Liver (tissue), 9 donors: ENCODE data around the gene EYA4. TPM values are rescaled to one million over a fixed set of nuclear protein-coding genes. Genes with fewer than 3 reads are reported as not detected.

Experiments
- DNase-seq: peaks from one replicate; pipeline ENCODE4 v3.0.0-alpha.2; 2017; ENCODE audit warnings: low spot score
- H3K27ac ChIP-seq, 2 donors: one replicate each; pipeline ENCODE4 v1.7.0; 2013; ENCODE audit warnings: inconsistent platforms in 2 of 2, low read length in 2 of 2, control low read depth in 1 of 2, low read depth in 1 of 2, mild to moderate bottlenecking in 1 of 2
- H3K27me3 ChIP-seq, 4 donors: one replicate each; pipeline versions ENCODE4 v1.6.1 to v1.7.0; 2013; ENCODE audit warnings: low read length in 3 of 4, inconsistent platforms in 1 of 4, mild to moderate bottlenecking in 1 of 4, moderate library complexity in 1 of 4; ENCODE audit not compliant: control insufficient read depth in 4 of 4, insufficient read depth in 4 of 4
- H3K36me3 ChIP-seq, 4 donors: one replicate each; pipeline versions ENCODE4 v1.6.1 to v1.7.0; 2013; ENCODE audit warnings: low read length in 3 of 4, mild to moderate bottlenecking in 3 of 4, low read depth in 1 of 4, moderate library complexity in 1 of 4; ENCODE audit not compliant: control insufficient read depth in 4 of 4, insufficient read depth in 3 of 4
- H3K4me1 ChIP-seq, 4 donors: one replicate each; pipeline versions ENCODE4 v1.6.1 to v1.7.0; 2013; ENCODE audit warnings: low read length in 3 of 4, mild to moderate bottlenecking in 3 of 4, moderate library complexity in 1 of 4; ENCODE audit not compliant: control insufficient read depth in 4 of 4, insufficient read depth in 4 of 4
- H3K4me3 ChIP-seq, 3 donors: one replicate each; pipeline versions ENCODE4 v1.6.1 to v1.7.0; 2013; ENCODE audit warnings: low read length in 3 of 3, control low read depth in 1 of 3, low read depth in 1 of 3, mild to moderate bottlenecking in 1 of 3
- H3K9ac ChIP-seq, 2 donors: one replicate each; pipeline ENCODE4 v1.7.0; 2013; ENCODE audit warnings: low read length in 2 of 2, mild to moderate bottlenecking in 2 of 2, moderate library complexity in 2 of 2, control low read depth in 1 of 2, low read depth in 1 of 2
- H3K9me3 ChIP-seq, 4 donors: one replicate each; pipeline versions ENCODE4 v1.6.1 to v1.7.0; 2013; ENCODE audit warnings: low read length in 3 of 4; ENCODE audit not compliant: control insufficient read depth in 4 of 4
- FOXA1 ChIP-seq: IDR thresholded peaks from 2 replicates; pipeline ENCODE4 v1.6.1; 2016; ENCODE audit warnings: antibody characterized with exemption
- FOXA2 ChIP-seq: IDR thresholded peaks from 2 replicates; pipeline ENCODE4 v1.6.1; 2016; ENCODE audit warnings: antibody characterized with exemption
- GABPA ChIP-seq, 2 donors: IDR thresholded peaks in 1 of 2; conservative IDR thresholded peaks in 1 of 2; 2 replicates each; pipeline ENCODE4 v1.6.1; 2016; ENCODE audit warnings: antibody characterized with exemption in 2 of 2, mild to moderate bottlenecking in 1 of 2, moderate library complexity in 1 of 2
- HNF4A ChIP-seq, 2 donors: conservative IDR thresholded peaks; 2 replicates each; pipeline ENCODE4 v1.6.1; 2016; ENCODE audit warnings: antibody characterized with exemption in 2 of 2, mild to moderate bottlenecking in 2 of 2
- HNF4G ChIP-seq: IDR thresholded peaks from 2 replicates; pipeline ENCODE4 v1.6.1; 2016; ENCODE audit warnings: antibody characterized with exemption
- JUND ChIP-seq, 2 donors: IDR thresholded peaks; 2 replicates each; pipeline ENCODE4 v1.6.1; 2016; ENCODE audit warnings: antibody characterized with exemption in 2 of 2
- NR2F2 ChIP-seq: IDR thresholded peaks from 2 replicates; pipeline ENCODE4 v1.6.1; 2016; ENCODE audit warnings: antibody characterized with exemption
- RAD21 ChIP-seq, 2 donors: IDR thresholded peaks; 2 replicates each; pipeline ENCODE4 v1.6.1; 2016; ENCODE audit warnings: antibody characterized with exemption in 2 of 2, mild to moderate bottlenecking in 2 of 2
- RXRA ChIP-seq, 2 donors: IDR thresholded peaks; 2 replicates each; pipeline ENCODE4 v1.6.1; 2017 to 2018; ENCODE audit warnings: antibody characterized with exemption in 2 of 2, mild to moderate bottlenecking in 1 of 2
- SP1 ChIP-seq: IDR thresholded peaks from 2 replicates; pipeline ENCODE4 v1.6.1; 2018; ENCODE audit warnings: antibody characterized with exemption, mild to moderate bottlenecking
- TAF1 ChIP-seq: conservative IDR thresholded peaks from 2 replicates; pipeline ENCODE4 v1.6.1; 2016; ENCODE audit warnings: antibody characterized with exemption, mild to moderate bottlenecking
- YY1 ChIP-seq: IDR thresholded peaks from 2 replicates; pipeline ENCODE4 v1.6.1; 2016; ENCODE audit warnings: antibody characterized with exemption, mild to moderate bottlenecking
- WGBS: extraction: QIAGEN DNeasy Blood & Tissue Kit; methylation state at CpG from one replicate; pipeline ENCODE4 v1.1.7; 2013; 5-methylcytosine and 5-hydroxymethylcytosine counted together
- polyA plus RNA-seq, 2 donors: library from polyadenylated mRNA; stranded (reverse) in 1 of 2; unstranded in 1 of 2; fragments of 200-250 nt in 1 of 2; fragments of >200 nt in 1 of 2; fragmentation: Nextera tagmentation in 1 of 2; extraction: Ambion mirVana in 1 of 2; gene quantifications; one replicate each; pipeline versions ENCODE4 v1.2.1 to v1.2.3, GENCODE V29; 2013 to 2015
- total RNA-seq, 2 donors: library from RNA; depleted of rRNA; stranded (reverse); fragments of >200 nt; gene quantifications; one replicate each; pipeline ENCODE4 v1.2.3, GENCODE V29; 2014
- TF ChIP-seq, protein P1 (sequence below): IDR thresholded peaks from 2 replicates; pipeline ENCODE4 v1.6.1; 2016; ENCODE audit warnings: antibody characterized with exemption
- TF ChIP-seq, protein P2 (sequence below): IDR thresholded peaks from 2 replicates; pipeline ENCODE4 v1.6.1; 2016; ENCODE audit warnings: antibody characterized with exemption
- TF ChIP-seq, protein P3 (sequence below): fragments of 150-350 bp; IDR thresholded peaks from 2 replicates; pipeline ENCODE4 v1.5.1; 2017; ENCODE audit warnings: improper control_type of control experiment, low read depth, low read length; ENCODE audit not compliant: missing input control
- TF ChIP-seq, protein P4 (sequence below): IDR thresholded peaks from 2 replicates; pipeline ENCODE4 v1.6.1; 2016; ENCODE audit warnings: antibody characterized with exemption, mild to moderate bottlenecking
- donor health status: healthy.
- donor health status: healthy.
- donor health status: healthy.
- donor health status: healthy.
- donor health status: healthy.

The EYA4 gene
- total and polyA plus RNA-seq, 4 donors = 0.05 to 0.50 TPM; not detected in 2

DNA sequence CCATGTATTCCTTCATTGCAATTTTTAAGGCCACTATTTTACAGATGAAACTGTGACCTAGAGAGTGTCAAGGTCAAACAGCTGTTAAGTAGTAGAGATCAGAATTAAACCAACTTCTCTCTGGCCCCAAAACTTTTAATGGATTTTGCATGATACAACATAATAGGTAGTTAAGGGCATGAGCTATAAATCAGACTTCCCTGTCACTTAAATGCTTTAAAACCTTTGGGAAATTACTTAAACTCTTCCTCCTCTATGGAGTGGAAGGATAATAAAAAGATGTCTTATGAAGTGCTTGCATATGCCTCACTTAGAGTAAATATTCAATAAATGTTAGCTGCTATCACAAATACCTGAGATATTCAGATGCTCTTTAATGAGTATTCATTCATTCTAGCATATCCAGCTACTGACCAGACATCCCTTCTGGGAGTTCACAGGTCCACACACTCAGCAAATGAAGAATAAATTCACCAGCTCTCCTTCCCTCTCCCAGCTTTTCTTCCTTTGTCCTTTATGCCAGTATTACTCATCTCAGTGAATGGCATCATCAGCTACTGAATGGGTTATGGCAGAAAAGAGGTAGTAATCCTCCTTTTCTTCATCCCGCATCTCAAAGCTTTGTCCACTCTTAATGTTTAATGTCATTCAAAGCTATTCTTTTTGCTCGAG is 36.2 kb downstream of the EYA4 start:
- H3K27ac ChIP-seq = no peak overlapping the region
- H3K9ac ChIP-seq = no peak overlapping the region
- H3K36me3 ChIP-seq = no peaks in the 10 kb centered on the region
- H3K4me1 ChIP-seq = no peaks in the 10 kb centered on the region
- WGBS = 76% methylated on average over 2 of the region's 2 CpGs
- H3K4me3 ChIP-seq = no peak overlapping the region
- no peaks in the 10 kb centered on the region for H3K9me3 ChIP-seq
- peaks cover 0 to 2% (median 0%) of the 10 kb centered on the region in 4 donors for H3K27me3 ChIP-seq
- TF ChIP-seq FOXA1 (no peak), TAF1 (no peak), JUND (IDR thresholded peaks at IDR 0.05) (no peak), HNF4G (no peak), RXRA (IDR thresholded peaks at IDR 0.05) (no peak), GABPA (IDR thresholded peaks at IDR 0.05 in 1 of 2, conservative IDR thresholded peaks at IDR 0.05 in 1 of 2) (no peak), HNF4A (conservative IDR thresholded peaks at IDR 0.05) (no peak), SP1 (no peak), RAD21 (IDR thresholded peaks at IDR 0.05) (no peak), FOXA2 (no peak), NR2F2 (no peak), YY1 (no peak)
- TF ChIP-seq, protein P1, sequence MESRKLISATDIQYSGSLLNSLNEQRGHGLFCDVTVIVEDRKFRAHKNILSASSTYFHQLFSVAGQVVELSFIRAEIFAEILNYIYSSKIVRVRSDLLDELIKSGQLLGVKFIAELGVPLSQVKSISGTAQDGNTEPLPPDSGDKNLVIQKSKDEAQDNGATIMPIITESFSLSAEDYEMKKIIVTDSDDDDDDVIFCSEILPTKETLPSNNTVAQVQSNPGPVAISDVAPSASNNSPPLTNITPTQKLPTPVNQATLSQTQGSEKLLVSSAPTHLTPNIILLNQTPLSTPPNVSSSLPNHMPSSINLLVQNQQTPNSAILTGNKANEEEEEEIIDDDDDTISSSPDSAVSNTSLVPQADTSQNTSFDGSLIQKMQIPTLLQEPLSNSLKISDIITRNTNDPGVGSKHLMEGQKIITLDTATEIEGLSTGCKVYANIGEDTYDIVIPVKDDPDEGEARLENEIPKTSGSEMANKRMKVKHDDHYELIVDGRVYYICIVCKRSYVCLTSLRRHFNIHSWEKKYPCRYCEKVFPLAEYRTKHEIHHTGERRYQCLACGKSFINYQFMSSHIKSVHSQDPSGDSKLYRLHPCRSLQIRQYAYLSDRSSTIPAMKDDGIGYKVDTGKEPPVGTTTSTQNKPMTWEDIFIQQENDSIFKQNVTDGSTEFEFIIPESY = no peak
- TF ChIP-seq, protein P2, sequence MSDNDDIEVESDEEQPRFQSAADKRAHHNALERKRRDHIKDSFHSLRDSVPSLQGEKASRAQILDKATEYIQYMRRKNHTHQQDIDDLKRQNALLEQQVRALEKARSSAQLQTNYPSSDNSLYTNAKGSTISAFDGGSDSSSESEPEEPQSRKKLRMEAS = no peak
- TF ChIP-seq, protein P3, sequence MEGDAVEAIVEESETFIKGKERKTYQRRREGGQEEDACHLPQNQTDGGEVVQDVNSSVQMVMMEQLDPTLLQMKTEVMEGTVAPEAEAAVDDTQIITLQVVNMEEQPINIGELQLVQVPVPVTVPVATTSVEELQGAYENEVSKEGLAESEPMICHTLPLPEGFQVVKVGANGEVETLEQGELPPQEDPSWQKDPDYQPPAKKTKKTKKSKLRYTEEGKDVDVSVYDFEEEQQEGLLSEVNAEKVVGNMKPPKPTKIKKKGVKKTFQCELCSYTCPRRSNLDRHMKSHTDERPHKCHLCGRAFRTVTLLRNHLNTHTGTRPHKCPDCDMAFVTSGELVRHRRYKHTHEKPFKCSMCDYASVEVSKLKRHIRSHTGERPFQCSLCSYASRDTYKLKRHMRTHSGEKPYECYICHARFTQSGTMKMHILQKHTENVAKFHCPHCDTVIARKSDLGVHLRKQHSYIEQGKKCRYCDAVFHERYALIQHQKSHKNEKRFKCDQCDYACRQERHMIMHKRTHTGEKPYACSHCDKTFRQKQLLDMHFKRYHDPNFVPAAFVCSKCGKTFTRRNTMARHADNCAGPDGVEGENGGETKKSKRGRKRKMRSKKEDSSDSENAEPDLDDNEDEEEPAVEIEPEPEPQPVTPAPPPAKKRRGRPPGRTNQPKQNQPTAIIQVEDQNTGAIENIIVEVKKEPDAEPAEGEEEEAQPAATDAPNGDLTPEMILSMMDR = no peak
- TF ChIP-seq, protein P4, sequence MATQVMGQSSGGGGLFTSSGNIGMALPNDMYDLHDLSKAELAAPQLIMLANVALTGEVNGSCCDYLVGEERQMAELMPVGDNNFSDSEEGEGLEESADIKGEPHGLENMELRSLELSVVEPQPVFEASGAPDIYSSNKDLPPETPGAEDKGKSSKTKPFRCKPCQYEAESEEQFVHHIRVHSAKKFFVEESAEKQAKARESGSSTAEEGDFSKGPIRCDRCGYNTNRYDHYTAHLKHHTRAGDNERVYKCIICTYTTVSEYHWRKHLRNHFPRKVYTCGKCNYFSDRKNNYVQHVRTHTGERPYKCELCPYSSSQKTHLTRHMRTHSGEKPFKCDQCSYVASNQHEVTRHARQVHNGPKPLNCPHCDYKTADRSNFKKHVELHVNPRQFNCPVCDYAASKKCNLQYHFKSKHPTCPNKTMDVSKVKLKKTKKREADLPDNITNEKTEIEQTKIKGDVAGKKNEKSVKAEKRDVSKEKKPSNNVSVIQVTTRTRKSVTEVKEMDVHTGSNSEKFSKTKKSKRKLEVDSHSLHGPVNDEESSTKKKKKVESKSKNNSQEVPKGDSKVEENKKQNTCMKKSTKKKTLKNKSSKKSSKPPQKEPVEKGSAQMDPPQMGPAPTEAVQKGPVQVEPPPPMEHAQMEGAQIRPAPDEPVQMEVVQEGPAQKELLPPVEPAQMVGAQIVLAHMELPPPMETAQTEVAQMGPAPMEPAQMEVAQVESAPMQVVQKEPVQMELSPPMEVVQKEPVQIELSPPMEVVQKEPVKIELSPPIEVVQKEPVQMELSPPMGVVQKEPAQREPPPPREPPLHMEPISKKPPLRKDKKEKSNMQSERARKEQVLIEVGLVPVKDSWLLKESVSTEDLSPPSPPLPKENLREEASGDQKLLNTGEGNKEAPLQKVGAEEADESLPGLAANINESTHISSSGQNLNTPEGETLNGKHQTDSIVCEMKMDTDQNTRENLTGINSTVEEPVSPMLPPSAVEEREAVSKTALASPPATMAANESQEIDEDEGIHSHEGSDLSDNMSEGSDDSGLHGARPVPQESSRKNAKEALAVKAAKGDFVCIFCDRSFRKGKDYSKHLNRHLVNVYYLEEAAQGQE = no peak
- no peak for DNase-seq
